ENCODE data around the gene IKZF1.

Gene IKZF1

DNA sequence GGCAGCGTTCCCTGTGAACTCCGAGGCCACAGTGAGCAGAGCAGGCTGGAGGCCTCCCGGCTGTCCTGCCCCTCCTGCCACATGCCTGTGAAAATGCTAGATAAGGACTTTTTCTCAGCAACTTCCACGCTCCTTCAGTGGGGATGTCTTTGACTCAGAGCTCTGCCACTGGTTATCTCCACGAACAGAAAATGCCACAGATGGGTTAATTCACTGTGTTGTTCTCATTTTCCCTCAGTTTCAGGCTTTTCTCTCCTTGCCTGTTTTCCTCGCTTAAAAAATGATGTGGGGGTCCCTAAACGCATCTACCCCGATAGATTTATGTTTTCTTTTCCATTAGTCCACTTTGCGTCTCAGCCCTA lies 51.3 kb downstream of the IKZF1 start:
- DNase-seq (ENCODE audit: low read depth in 2 of 2) = no peak

- no peak for DNase-seq (ENCODE audit: low read depth in 2 of 2)
These were observed 51.9 kb downstream of the IKZF1 start for GRCh38 chr7:50356212-50356944.

DNA sequence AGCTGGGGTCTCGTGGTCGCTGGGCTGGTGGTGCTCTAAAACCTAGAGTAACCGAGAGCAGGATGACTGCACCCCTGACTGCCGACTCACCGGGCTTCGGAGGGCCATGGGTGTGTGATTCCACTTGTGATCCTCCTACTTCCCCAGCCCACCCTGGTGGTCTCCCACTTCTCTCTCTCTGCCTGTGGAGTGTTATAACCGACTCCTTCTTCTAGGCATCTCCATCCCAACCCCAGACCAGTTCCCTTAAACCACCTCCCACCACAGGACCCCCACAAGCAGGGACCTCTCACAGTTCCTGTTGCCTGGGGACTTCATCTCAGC lies 52.4 kb downstream of the IKZF1 start:
- DNase-seq (ENCODE audit: low read depth in 2 of 2) = no peak

DNA sequence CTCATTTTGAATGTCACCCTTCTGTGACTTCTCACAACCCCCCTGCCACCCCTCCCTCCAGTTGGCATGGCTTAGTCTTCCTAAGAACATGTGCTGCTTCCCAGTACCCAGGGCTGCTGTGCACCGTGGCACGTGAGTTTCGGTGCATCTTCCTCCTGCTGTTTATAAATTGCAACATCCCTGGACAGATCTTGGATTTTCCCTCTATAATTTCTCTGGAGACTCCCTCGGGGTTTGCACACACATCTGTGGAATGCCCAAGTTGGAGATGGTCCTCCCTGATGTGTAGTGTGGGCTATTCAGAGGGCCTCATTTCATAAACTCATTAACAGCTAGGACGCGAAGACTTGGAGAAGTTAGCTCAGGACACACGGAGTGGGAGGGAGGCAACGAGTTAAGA lies 52.9 kb downstream of the IKZF1 start:
- no peak for DNase-seq (ENCODE audit: low read depth in 2 of 2)

GRCh38 chr7:50358041-50358705 lies 53.7 kb downstream of the IKZF1 start:
- DNase-seq (ENCODE audit: low read depth in 2 of 2) = no peak

DNA sequence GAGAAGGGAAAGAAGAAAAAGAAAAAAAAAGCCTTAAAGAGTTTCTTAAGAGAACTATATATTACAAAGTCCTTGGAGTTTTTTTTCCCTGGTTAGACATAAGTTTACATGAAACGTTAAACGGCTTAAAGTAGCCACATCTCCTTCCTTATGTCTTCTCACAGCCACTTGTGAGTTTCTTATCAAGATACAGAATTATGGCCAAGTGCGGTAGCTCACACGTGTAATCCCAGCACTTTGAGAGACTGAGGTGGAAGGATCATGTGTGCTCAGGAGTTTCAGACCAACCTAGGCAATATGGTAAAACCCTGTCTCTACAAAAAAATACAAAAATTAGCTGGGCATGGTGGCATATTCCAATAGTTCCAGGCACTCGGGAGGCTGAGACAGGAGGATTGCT lies 54.3 kb downstream of the IKZF1 start:
- DNase-seq (ENCODE audit: low read depth in 2 of 2) = no peak

GRCh38 chr7:50359258-50359994 lies 54.9 kb downstream of the IKZF1 start:
- no peak for DNase-seq (ENCODE audit: low read depth in 2 of 2)

DNA sequence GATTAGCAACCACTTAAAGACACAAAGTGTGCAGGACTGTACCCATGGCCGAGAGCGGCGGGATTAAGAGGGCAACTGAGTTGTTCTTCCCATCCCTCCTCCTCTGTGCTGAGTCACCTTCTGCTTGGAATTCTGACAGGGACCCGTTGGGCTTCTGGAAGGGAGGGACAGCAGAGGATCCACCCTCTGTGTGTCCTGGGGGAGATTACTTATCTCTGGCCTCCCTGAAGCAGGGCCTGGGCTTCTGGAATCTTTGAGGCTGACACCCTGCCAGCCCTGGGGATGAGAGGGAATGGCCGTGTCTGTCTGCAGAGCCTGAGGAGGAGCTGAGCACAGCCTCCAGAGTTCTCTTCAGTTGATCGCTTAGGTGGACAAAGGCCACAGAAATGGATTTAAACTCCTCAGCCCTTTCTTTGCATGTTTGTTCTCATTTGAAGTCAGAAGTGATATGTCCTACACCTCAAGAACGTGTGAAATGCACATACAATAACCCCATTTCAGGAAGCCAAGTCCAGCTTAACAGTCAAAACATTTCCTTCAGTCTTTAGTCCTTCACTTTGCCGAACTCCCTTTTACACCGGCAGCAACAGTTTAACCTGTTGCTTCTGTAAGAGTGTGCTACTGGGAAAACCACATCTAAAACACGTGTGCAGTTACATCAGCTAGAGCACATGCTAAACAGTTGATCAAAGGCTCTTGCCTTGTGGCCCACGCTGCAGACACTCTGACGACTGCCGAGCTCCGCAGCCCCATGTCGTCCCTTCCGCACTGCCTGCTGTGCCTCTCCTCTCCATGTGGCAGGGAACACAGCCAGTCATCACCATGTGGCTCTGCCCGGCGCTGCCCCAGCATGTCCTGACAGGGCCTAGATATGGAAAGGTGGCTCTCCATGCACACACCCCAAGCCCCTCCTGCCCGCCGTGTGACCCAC lies 55.7 kb downstream of the IKZF1 start:
- peak; percentile 63 to 70 for DNase-seq (ENCODE audit: low read depth in 2 of 2)

DNA sequence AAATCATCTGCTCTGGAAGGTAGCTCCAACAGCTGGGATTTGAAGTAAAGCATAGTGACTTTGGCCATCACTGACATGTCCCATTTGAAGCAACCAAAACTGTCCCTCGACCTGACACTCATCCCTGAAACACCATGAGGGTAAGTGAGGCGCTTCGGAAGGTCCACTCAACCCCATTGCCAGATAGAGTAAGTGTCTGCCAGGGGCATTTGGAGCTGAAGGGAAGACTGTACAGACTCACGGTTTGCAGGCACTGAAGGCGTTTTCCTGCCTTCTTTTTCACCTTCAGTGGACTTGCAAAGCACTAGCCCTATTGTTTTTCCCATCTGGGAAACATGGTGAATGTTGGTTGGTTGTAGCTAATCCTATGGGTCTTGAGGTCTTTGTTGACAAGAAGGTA lies 57.6 kb downstream of the IKZF1 start:
- DNase-seq (ENCODE audit: low read depth in 2 of 2) = no peak

DNA sequence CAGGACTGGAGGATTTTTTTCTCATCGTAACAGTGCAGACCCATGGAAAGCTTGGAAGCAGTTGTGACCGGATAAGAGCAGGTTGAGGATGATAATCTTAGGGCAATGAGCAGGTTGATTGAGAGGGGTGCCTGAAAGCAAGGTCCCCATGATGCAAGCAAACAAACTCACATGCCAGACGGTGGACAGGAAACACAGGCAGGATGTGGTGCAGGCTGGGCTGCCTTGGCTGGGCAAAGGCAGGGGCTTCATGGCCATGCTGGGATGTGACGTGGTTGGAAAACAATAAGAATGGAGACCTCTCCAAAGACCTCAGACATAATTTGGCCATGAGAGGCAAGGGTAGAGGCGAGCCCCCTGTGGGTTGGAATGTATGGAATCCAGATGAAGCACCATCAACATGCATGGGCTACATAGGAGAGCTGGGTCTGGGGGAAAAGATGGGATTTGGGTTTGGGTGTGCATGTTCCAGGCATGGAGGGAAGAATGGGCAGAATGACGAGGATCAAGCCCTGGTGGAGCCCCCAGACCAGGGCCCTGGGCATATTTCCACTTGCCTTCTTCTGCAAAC lies 58.3 kb downstream of the IKZF1 start:
- no peak for DNase-seq (ENCODE audit: low read depth in 2 of 2)

DNA sequence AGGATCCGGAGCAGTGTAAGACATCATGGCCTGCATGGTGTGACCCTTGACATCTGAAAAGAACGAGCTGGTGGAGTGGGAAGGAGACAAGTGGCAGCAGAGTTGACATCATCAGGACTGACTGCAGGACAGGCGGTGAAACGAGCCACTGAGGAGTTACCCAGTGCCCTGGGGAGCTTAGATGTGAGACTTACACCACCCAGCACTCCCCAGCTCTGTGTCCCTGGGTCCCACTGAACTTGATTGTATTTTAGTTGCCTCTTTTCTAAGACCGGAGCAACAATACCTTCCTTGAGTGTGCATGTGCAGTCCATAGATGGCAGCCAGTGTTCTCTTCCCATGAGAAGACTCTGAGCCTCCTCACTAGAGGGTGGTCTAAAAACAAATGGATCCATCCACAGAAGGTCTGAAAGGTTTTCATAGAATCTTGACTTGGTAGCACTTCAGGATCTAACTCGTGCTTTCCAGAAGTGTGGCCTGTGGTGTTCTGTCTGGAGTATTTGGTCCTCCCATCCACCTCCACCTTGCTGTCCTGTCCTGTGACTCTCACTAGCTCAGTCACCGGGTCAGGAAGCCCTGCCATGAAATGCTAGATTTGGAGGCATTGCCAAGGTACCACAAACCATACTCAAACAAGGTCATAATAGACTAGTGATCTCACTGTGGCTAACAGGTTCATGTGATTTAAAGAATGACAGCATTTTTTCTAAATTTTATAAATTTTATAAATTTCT lies 59.0 kb downstream of the IKZF1 start:
- DNase-seq (ENCODE audit: low read depth in 2 of 2) = no peak

DNA sequence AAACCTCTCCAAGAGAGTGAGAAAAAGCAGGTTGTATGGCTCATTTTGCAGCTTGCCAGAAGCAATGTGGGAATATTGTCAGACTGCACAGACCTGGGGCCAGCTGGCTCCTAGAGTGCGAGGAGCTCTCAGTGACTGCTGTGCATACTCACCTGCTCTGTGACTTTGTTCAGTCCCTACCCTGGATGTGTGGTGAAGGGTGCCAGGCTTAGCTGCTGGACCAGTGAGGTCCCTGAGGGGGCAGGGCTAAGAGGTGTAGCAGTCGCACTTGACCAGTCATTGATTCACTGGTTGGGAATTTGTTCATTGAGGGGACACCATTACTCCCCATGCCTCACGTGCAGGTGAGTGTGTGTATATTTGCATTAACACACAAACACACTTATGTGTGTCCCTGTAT lies 60.1 kb downstream of the IKZF1 start:
- no peak for DNase-seq (ENCODE audit: low read depth in 2 of 2)

DNA sequence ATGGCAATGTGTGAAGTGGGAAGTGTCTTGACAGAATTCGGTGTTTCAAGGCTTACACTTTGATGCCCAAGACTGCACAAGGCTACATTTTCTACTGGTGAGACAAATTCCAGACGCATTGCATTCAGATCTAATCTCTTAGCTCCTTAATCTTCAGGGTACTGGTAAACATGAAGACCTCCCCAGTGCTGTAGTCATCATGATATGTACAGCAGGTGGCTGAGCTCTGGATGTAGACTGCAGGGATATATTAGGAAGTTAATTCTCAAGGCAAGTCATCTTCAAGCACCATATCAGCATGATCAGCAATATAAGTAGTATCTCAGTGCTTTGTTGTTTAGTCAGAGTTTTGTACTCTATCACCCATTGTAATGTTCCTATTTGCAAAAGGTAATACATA lies 61.8 kb downstream of the IKZF1 start:
- no peak for DNase-seq (ENCODE audit: low read depth in 2 of 2)

DNA sequence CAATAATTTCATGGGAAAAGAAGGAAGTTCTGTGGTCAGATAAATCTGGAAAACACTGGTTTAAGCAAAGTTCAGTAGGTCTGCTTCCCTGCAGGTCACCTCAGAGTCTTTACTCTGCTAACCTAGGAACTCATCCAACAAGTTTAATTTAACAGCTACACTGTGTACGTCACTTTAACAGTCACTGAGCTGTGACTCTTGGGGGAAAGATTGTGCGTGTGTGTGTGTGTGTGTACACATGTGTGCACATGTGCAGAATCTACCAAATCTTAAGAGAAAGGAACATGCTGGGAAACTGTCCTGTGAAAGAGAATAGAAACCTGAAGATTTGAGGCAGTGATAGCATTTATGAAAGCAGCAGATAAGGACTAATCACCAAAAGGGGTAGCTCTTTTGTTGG lies 62.6 kb downstream of the IKZF1 start:
- DNase-seq (ENCODE audit: low read depth in 2 of 2) = no peak

GRCh38 chr7:50367570-50367969 lies 63.1 kb downstream of the IKZF1 start:
- DNase-seq (ENCODE audit: low read depth in 2 of 2) = no peak

DNA sequence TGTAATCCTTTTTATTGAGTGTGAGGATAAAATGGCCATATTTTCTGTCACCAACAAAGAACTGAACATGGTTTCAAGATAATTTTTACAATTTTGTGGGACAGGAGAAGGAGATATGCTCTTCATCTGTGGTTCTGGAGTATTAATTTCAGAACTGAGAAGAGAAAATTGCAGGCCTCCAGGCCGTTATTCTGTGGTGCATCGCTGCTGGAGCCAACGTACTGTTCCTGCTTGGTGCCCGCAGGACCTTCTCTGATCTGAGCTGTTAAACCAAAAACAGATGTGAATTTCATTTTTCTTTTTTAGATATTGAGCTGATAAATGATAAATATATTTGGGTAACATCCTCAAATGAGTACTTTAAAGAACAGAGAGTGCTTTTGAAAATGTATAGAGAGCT lies 63.9 kb downstream of the IKZF1 start:
- no peak for DNase-seq (ENCODE audit: low read depth in 2 of 2)

- no peak for DNase-seq (ENCODE audit: low read depth in 2 of 2)
These were observed 64.9 kb downstream of the IKZF1 start for GRCh38 chr7:50369143-50370026.

DNA sequence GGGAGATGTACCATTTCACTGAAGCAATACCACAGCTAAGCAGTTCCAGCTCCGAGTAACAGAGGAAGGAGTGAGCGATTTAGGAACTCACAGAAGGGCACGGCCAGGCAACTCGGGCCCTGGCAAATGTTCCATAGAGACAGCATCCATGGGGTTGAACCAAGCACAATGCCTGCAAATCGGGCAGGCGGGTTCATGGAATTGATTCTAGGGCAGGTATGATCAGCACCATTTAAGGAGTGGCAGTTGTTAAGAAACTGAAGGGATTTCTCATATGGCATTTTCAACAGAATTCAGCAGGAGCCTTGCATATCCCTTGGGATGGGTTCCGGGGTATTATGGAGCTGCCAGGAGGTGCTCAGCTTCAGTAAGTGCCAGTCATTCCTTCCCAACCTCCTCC lies 66.4 kb downstream of the IKZF1 start:
- DNase-seq (ENCODE audit: low read depth in 2 of 2) = no peak

- no peak for DNase-seq (ENCODE audit: low read depth in 2 of 2)
These were observed 67.1 kb downstream of the IKZF1 start for GRCh38 chr7:50371551-50372021.

GRCh38 chr7:50372923-50373322 lies 68.4 kb downstream of the IKZF1 start:
- DNase-seq (ENCODE audit: low read depth in 2 of 2) = no peak

All from stimulated activated CD4-positive, alpha-beta T cell treated with anti-CD3 and anti-CD28 coated beads, Interleukin-4, amount 100 ng/mL, for 48 hours (primary cell).